Motor neuron (in vitro differentiated cells): ENCODE results near the gene PITPNM3. TPM values are rescaled to one million over a fixed set of nuclear protein-coding genes. Genes with fewer than 3 reads are reported as not detected.

ENCODE experiments used
- ATAC-seq, 8 experiments: fragments of 200-7000 bp; cut with Tn5 transposase; replicated peaks in 6 of 8; 2 replicates each; pipeline ENCODE4 v1.8.0; 2021; ENCODE audit warnings: mild to moderate bottlenecking in 8 of 8, moderate library complexity in 8 of 8
- H3K27ac ChIP-seq, 2 donors: fragments of 250-450 bp; sonication (Bioruptor Pico); 2 replicates each; pipeline ENCODE4 v1.9.0; 2021; ENCODE audit warnings: antibody characterized with exemption in 2 of 2, mild to moderate bottlenecking in 2 of 2, moderate library complexity in 1 of 2
- H3K4me1 ChIP-seq, 2 donors: fragments of 250-450 bp; sonication (Bioruptor Pico); replicated peaks in 1 of 2; 2 replicates each; pipeline ENCODE4 v1.6.1; 2021; ENCODE audit warnings: antibody characterized with exemption in 2 of 2, mild to moderate bottlenecking in 2 of 2, moderate library complexity in 1 of 2
- H3K4me3 ChIP-seq, 5 donors: fragments of 250-450 bp; sonication (Bioruptor Pico); 2 replicates each; pipeline ENCODE4 v1.9.0; 2021; ENCODE audit warnings: antibody characterized with exemption in 5 of 5, mild to moderate bottlenecking in 5 of 5, moderate library complexity in 4 of 5
- WGBS, 10 experiments: fragments of 450-650 bp; shearing (Covaris generic); methylation state at CpG; one replicate each; pipeline ENCODE4 v1.0.0; 2022; 5-methylcytosine and 5-hydroxymethylcytosine counted together
- in situ Hi-C, 9 experiments: fragments of 400-800 bp; cut with MboI; loops; one replicate each; pipeline ENCODE4 v1.15.0; 2021; ENCODE audit warnings: low sequenced_read_pairs in 9 of 9, low pct_unique_long_range_greater_than_20kb in 2 of 9; ENCODE audit not compliant: unreplicated experiment in 9 of 9
- total RNA-seq, 8 experiments: library from RNA; unstranded; fragments of 300-600 nt; gene quantifications; 2 replicates each; pipeline versions ENCODE4 v1.2.3 to v1.2.4, GENCODE V29; 2022

PITPNM3 gene
- total RNA-seq, 8 experiments from 2014 or later = 0.31 to 10.1 (median 1.7) TPM

DNA sequence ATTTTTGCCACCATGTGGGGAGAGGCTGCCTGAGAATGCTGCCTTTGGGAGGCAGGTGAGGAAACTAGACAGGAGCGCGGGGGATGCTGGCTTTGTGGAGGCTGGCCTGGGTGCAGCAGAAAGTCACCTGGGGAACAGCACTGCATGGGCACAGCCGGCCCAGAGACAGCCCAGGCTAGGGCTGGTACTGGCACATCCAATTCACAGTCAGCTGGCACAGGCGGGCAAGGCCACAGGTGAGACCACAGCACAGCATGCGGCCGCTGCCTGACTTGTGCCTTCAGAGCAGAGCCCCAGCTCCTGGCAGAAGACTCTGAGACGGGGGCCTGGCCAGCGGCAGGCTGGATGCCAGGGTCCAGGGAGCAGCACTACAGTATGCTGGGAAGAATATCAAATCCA is 16.6 kb upstream of the PITPNM3 start:
- Histone ChIP-seq H3K27ac (no peak overlapping the region), H3K4me3 (no peak overlapping the region), H3K4me1 (peaks cover 35 to 36% of the 10 kb centered on the region in 2 donors)
- no peak for ATAC-seq
- in situ Hi-C loops = no loop called here
- WGBS, 10 experiments = 87 to 100% (median 100%) methylated on average over 1 to 6 of the region's 8 CpGs; no CpG with 5 or more reads in 6 of the 10 experiments

DNA sequence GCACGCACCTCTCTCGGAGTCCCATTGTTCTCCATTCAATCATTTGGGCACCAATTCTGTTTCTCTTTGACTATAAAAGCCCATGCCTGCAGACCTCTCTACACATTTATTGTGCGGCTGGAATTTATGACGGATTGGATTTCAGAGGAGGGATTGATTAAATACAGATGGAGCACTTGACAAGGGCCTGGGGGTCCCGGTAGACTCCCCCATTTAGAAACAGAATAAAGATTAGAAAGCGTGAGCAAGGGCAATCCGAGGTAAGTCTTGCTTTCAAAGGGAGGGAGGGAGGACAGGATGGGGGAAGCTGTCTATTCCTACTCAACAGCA is 15.1 kb upstream of the PITPNM3 start:
- H3K4me3 ChIP-seq = no peak overlapping the region
- no peak for ATAC-seq
- 34 to 100% (median 79%) methylated on average over 1 to 4 of the region's 7 CpGs; no CpG with 5 or more reads in 2 of the 10 experiments for WGBS, 10 experiments
- in situ Hi-C loops = no loop called here
- H3K4me1 ChIP-seq = peaks cover 42 to 46% of the 10 kb centered on the region in 2 donors
- H3K27ac ChIP-seq = peak overlapping the region; percentile 36 to 49

DNA sequence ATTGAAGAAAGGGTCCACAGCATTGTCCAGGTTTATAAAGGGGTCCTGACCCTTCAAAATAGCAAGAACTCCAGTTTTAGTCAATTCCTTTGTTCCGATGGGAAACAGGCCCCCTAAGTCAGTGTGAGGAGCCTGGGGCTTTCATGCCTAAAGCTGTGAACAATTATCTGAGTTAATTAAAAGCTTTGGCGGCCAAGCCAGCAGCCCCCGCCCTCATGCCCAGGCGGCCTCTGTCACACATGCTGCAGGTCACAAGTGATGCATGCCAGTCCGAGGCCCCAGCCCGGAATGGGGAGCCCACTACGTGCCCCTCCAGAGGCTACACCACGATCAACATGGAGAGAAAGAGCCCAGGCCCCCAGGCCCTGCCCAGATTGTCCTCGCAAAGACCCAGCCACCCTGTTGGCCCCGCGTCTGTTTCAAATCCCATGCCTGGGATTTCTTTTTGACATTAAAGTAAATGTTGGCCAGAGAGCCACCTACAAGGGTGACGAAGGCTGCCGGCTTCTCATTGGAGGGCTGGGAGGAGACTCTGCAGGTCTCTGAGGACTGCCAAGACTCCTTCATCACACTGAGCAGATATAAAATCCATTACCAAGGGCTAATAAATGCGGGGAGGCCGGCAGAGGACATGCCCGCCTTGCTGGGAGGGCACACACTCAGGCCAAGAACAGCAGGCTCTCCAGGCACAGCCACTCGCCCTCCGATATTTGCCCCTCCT is 14.5 kb upstream of the PITPNM3 start:
- 38 to 80% (median 55%) methylated on average over 1 to 5 of the region's 18 CpGs; no CpG with 5 or more reads in 2 of the 10 experiments for WGBS, 10 experiments
- in situ Hi-C loops = no loop called here
- H3K27ac ChIP-seq = peak overlapping the region; percentile 36 to 49
- no peak overlapping the region for H3K4me3 ChIP-seq
- peak in 5 of 8 experiments; percentile 23 to 66 (median 35) for ATAC-seq
- H3K4me1 ChIP-seq = peaks cover 42 to 46% of the 10 kb centered on the region in 2 donors

DNA sequence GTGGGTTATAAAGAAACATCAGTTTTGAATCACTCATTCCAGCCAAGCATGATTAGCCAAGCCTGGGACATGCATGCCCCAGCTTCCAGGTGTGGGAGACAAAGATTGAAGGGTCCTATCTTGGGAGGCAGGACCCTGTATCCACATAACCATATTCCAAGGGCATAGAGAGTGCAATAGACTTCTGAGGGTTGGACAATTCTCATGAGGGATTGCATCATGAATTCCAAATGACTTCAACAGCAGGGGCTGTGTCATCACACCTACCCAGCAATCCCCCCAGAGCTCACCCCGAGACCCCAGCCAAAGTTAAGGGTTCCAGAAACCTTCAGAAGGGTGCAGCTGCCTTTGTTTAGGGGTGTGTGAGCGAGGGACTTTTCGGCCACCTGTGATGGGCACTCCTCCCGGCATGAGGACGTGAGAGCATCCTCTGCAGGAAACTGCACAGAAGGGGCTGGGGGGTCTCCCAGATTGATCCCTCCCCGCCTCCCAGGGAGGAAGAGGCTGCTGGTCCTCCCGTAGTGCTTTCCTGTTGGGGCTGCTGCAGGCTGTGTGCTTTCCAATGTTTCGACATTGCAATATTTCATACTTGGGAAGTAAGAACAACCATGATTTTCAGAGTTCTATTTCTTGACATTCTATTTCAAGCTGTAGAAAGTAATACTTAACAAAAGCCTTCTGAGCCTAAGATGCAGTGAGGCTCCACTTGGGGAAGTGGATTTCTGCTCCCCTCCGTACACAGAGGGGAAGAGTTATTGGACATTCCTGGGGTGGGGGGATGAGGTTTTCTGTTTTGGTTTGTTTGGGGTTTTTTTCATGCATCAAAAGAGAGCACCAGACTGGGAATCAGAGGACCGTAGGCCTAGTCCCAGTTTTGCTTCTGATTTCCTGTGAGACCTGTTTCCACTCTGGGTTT is 13.3 kb upstream of the PITPNM3 start:
- H3K4me3 ChIP-seq = no peak overlapping the region
- WGBS, 10 experiments = 78 to 100% (median 83%) methylated on average over 1 to 8 of the region's 10 CpGs; no CpG with 5 or more reads in 3 of the 10 experiments
- no peak overlapping the region for H3K27ac ChIP-seq
- in situ Hi-C loops = no loop called here
- peak in 5 of 8 experiments; percentile 18 to 76 (median 46) for ATAC-seq
- H3K4me1 ChIP-seq = peaks cover 37 to 46% of the 10 kb centered on the region in 2 donors

DNA sequence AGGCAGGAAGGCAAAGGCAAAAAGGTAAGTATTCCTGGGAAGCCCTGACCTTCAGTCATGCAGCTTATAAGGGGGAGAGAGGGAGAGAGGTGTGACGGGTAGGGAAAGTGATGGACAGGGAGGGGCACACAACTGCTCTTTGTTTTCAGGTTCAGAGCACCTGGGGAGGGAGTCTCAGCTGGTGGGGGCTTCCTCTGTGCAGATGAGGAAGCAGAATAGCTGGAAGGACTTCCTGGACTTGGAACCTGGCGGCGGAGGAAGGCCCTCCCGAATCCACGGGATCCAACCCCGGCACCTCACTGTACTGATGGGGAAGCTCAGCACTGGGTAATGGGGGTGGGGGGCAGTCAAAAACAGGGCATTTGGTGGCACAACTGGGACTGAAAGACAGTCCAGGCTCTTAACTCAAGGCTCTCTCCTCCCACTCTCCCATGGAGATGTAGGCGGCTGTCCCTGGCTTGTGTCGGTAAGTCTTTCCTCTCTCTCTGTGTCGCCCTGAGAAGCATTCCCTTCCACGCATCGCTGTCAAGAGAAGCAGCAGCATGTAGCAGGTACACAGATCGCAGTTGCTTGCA is 11.9 kb upstream of the PITPNM3 start:
- peak in 2 of 8 experiments; percentile 5 to 8 for ATAC-seq
- H3K4me3 ChIP-seq = no peak overlapping the region
- H3K4me1 ChIP-seq = peaks cover 37 to 46% of the 10 kb centered on the region in 2 donors
- WGBS, 10 experiments = 71 to 100% (median 85%) methylated on average over 1 to 10 of the region's 12 CpGs; no CpG with 5 or more reads in 5 of the 10 experiments
- H3K27ac ChIP-seq = no peak overlapping the region
- in situ Hi-C loops = no loop called here

DNA sequence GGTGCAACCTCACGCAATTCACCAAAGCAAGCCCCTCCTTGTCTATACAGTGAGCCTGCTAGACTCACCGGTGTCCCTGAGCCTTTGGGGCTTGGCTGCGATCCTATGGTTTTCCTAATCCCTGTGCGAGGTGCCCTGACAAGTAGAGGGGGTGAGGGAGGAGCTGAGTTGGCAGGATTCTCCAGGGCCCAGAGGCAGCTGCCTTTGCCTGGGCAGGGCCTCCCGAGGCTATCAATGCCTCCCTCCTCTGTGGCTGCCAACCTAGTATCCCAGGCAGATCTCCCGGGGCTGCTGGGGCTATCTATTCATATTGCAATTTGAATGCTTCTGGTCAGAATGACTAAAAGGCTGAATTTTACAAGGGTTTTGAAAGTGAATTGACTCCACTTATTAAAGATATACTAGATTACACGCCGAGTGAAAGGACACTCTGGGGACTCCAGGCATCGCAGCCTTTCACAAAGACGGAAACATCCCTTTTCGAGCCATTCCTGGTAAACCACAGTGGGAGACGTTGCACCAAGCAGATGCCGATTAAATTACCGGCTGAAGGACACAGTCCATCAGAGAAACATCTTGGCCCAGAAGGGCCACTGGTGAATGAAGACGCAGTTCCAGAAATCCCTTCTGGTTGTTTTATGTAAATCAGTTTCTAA is 11.3 kb upstream of the PITPNM3 start:
- ATAC-seq = peak in 7 of 8 experiments; percentile 52 to 85 (median 67)
- in situ Hi-C loops = no loop called here
- Histone ChIP-seq H3K4me1 (peaks cover 37 to 46% of the 10 kb centered on the region in 2 donors), H3K4me3 (no peak overlapping the region), H3K27ac (peak overlapping the region in 1 of 2 donors; percentile 33)
- WGBS, 10 experiments = 30 to 93% (median 62%) methylated on average over 1 to 12 of the region's 15 CpGs; no CpG with 5 or more reads in 1 of the 10 experiments

DNA sequence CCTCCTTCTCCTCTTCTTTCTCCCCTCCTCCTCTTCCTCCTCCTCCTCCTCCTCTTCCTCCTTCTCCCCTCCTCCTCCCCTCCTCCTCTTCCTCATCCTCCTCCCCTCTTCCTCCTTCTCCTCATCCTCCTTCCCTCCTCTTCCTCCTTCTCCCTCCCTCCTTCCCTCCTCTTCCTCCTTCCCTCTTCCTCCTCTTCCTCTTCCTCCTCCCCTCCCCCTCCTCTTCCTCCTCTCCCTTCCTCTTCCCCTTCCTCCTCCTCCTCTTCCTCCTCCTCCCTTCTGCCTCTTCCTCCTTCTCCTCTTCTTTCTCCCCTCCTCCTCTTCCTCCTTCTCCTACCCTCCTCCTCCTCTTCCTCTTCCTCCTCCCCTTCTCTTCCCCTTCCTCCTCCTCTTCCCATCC is 5.1 kb upstream of the PITPNM3 start:
- in situ Hi-C loops = no loop called here
- ATAC-seq = no peak

DNA sequence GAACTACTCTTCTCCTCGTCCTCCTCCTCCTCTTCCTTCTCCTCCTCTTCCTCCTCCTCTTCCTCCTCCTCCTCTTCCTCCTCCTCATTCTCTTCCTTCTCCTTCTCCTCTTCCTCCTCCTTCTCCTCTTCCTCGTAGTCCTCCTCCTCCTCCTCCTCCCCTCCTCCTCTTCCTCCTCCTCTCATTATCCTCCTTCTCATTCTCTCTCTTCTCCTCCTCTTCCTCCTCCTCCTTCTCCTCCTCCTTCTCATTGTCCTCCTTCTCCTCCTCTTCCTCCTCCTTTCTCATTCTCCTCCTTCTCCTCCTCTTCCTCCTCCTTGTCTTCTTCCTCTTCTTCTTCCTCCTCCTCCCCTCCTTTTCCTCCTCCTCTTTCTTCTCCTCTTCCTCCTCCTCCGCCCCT is 4.1 kb upstream of the PITPNM3 start:
- Histone ChIP-seq H3K27ac (no peak overlapping the region), H3K4me3 (no peak overlapping the region), H3K4me1 (peaks cover 0 to 4% of the 10 kb centered on the region in 2 donors)
- ATAC-seq = no peak
- WGBS, 10 experiments = 67% methylated on average over 1 of the region's 3 CpGs; no CpG with 5 or more reads in 9 of the 10 experiments
- in situ Hi-C loops = no loop called here

More for the DNA sequence above, 5.1 kb upstream of the PITPNM3 start:
- Histone ChIP-seq H3K4me3 (no peak overlapping the region), H3K4me1 (no peaks in the 10 kb centered on the region), H3K27ac (no peak overlapping the region)

DNA sequence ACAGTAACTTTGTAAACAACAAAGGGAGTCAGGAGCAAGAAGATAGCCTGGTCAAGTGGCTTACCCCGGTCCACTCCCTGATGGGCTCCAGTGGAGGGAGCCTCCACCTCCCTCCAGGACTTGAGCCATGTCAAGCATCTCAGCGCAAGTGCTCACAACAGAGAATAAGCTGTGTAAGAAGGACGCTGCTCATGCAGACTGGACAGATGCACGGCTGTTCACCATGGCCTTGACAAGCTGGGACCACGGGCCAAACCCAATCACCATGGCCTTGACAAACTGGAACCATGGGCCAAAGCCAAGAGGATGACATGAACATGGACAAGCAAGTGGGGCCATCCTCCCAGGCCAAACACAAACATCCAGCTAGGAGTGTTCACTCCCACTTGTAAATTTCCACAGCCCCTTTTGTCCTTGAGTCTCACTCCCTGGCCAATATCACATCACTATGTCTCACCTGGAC is 3.4 kb upstream of the PITPNM3 start:
- Histone ChIP-seq H3K27ac (no peak overlapping the region), H3K4me1 (peaks cover 6 to 11% of the 10 kb centered on the region in 2 donors), H3K4me3 (no peak overlapping the region)
- no peak for ATAC-seq
- 81 to 100% (median 97%) methylated on average over 1 to 4 of the region's 5 CpGs; no CpG with 5 or more reads in 5 of the 10 experiments for WGBS, 10 experiments
- in situ Hi-C loops = no loop called here

DNA sequence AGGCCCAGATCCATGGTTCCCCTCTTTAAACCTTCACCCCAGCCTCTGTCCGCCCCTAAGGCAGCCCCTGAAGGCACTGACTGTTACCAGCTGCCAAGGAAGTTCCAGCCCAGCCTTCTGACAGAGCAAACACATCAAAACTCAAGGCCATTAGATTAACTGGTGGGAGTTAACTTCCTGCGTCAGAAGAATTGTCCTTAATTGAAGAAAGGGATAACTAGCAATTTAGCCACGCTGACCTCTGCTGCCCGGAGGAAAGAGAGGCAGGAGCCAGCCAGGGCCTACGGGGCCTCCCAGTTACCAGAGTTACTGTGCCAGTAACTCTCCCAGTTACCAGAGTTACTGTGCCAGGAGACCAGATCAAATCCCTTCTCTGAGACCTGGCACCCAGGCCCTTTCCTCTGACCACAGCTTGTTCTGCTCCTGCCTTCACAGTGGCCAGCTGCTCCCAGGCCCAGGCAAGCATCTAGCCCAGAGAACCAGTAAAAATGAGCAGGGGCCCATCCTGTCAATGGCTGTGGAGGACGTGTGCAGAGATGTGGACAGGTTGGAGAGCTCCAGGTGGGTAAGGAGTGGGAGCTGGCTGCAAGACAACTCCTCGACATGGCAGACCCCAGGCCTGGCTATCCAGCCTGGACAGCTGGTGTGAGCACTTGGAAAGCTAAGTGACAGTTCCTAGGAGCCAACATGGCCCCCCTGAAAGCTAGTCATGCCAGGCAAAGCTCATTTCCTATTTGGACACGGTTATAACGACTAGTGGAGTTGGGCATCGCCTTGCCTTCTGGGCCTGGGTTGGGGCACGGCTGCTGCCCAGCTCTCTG is 2.8 kb upstream of the PITPNM3 start:
- ATAC-seq = no peak
- Histone ChIP-seq H3K4me3 (no peak overlapping the region), H3K4me1 (peaks cover 7 to 15% of the 10 kb centered on the region in 2 donors), H3K27ac (no peak overlapping the region)
- WGBS, 10 experiments = 20 to 87% (median 53%) methylated on average over 2 to 9 of the region's 11 CpGs; no CpG with 5 or more reads in 5 of the 10 experiments
- in situ Hi-C loops = no loop called here

DNA sequence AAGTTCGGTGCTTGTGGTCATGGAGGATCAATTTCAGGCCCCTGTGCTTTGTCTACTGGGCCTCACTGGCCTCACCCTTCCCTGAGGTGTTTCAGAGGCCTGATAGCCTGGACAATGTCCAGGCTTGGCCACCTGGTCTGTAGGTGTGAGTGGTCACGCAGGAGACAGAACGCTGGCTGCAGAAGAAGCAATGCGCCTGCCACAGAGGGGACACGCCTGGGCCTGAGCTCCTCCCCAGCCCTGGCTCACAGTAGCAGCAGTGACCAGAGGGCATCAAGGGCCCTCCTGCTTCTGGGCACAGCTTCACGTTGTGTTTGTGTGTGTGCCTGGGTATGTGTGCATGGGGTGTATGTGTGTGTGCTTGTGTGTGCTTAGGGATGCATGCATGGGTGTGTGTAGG is 1.9 kb upstream of the PITPNM3 start:
- no peak overlapping the region for H3K4me3 ChIP-seq
- in situ Hi-C loops = no loop called here
- H3K27ac ChIP-seq = no peak overlapping the region
- H3K4me1 ChIP-seq = peaks cover 7 to 15% of the 10 kb centered on the region in 2 donors
- 82 to 100% (median 100%) methylated on average over 1 to 3 of the region's 6 CpGs; no CpG with 5 or more reads in 7 of the 10 experiments for WGBS, 10 experiments
- no peak for ATAC-seq

DNA sequence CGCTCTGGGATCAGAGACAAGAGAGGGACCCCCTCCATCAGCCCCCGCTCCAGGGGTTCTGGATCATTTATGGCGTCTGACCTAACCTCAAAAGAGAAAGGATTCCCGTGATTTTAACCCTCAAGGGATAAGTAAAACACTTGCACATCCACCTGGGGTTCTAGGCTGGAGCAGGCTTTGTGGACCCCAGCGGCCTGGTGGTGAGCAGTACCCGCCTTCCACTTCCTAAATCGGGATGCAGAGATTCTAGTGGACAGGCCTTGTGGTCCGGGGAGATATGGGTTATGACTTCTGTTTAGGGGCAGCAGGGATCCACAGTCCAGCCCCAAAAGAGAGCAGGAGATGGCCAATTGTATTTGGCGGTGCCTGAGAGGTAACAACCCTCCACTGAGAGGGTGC is 684 bp upstream of the PITPNM3 start:
- H3K4me3 ChIP-seq = peak overlapping the region; percentile 44 to 62 (median 58)
- peaks cover 7 to 15% of the 10 kb centered on the region in 2 donors for H3K4me1 ChIP-seq
- in situ Hi-C loops = no loop called here
- no peak for ATAC-seq
- H3K27ac ChIP-seq = no peak overlapping the region
- 0 to 100% (median 90%) methylated on average over 1 to 4 of the region's 9 CpGs; no CpG with 5 or more reads in 5 of the 10 experiments for WGBS, 10 experiments
